HepG2 (cell line): ENCODE results near the gene EVC. TPM values are rescaled to one million over a fixed set of nuclear protein-coding genes. Genes with fewer than 3 reads are reported as not detected.

ENCODE experiments used
- ATAC-seq: fragments of 200-7000 bp; cut with Tn5 transposase; 3 replicates; pipeline ENCODE4 v1.9.1; 2020; ENCODE audit warnings: mild to moderate bottlenecking, moderate library complexity
- BruUV-seq: library from RNA; stranded (reverse); fragments of 400-500 nt; replicated peaks from 2 replicates; lab custom pipeline; 2021; lab: Mats Ljungman, UMichigan
- CTCF ChIA-PET: fragments of 300-600 bp; formaldehyde crosslinking; extraction: SDS; loops from one replicate; lab custom pipeline; 2021; ENCODE audit warnings: low total read pairs, inconsistent platforms, low intra/inter-chr PET ratio; lab: Yijun Ruan, JAX
- POLR2A ChIA-PET: fragments of 350-600 bp; sonication (Branson Sonifier 250); formaldehyde crosslinking; loops from one replicate; lab custom pipeline; 2020; ENCODE audit warnings: antibody characterized with exemption, inconsistent platforms; lab: Yijun Ruan, JAX
- DNase-seq: peaks from one replicate; pipeline ENCODE4 v3.0.0-alpha.2; 2015; ENCODE audit warnings: low spot score
- FAIRE-seq: peaks from 3 replicates; lab custom pipeline; 2011; peaks lifted over from hg19 to GRCh38; lab: Jason Lieb, UNC
- H2AFZ ChIP-seq: one replicate; pipeline ENCODE4 v1.6.1; 2011; ENCODE audit warnings: low read length, inconsistent platforms
- H3K27ac ChIP-seq: fragments of 300-600 bp; 3 replicates; pipeline ENCODE4 v1.8.0; 2011; ENCODE audit warnings: mixed run types, mild to moderate bottlenecking, mixed read lengths, low read length, inconsistent platforms; ENCODE audit not compliant: insufficient read depth; ENCODE audit errors: extremely low read length
- H3K27me3 ChIP-seq, 2 experiments: fragments of 200-600 bp in 1 of 2; 2 replicates in 1 of 2; 3 replicates in 1 of 2; pipeline versions ENCODE4 v1.6.0 to v1.8.0; 2011; ENCODE audit warnings: low read length in 2 of 2, mild to moderate bottlenecking in 2 of 2, moderate library complexity in 2 of 2, inconsistent platforms in 1 of 2; ENCODE audit not compliant: insufficient read depth in 2 of 2, control insufficient read depth in 1 of 2
- H3K36me3 ChIP-seq, 2 experiments: fragments of 200-600 bp in 1 of 2; replicated peaks in 1 of 2; 2 replicates in 1 of 2; 3 replicates in 1 of 2; pipeline versions ENCODE4 v1.5.1 to v1.8.0; 2011; ENCODE audit warnings: low read length in 2 of 2, inconsistent platforms in 1 of 2; ENCODE audit not compliant: insufficient read depth in 2 of 2, control insufficient read depth in 1 of 2
- H3K4me1 ChIP-seq: 2 replicates; pipeline ENCODE4 v1.5.1; 2012; ENCODE audit warnings: low read length, inconsistent platforms; ENCODE audit not compliant: insufficient read depth
- H3K4me2 ChIP-seq: 2 replicates; pipeline ENCODE4 v1.6.0; 2011; ENCODE audit warnings: low read depth, low read length, inconsistent platforms
- H3K4me3 ChIP-seq, 3 experiments: fragments of 200-600 bp in 1 of 3; sonication (generic), shearing (Covaris generic) in 1 of 3; replicated peaks in 1 of 3; 2 replicates each; pipeline ENCODE4 v1.5.1; 2011 to 2016; ENCODE audit warnings: low read length in 3 of 3, inconsistent platforms in 2 of 3, low read depth in 2 of 3, mild to moderate bottlenecking in 2 of 3, control low read depth in 1 of 3, mixed read lengths in 1 of 3; ENCODE audit not compliant: insufficient read depth in 1 of 3
- H3K79me2 ChIP-seq: one replicate; pipeline ENCODE4 v1.6.1; 2011; ENCODE audit warnings: low read length, inconsistent platforms; ENCODE audit not compliant: insufficient read depth
- H3K9ac ChIP-seq: 2 replicates; pipeline ENCODE4 v1.6.0; 2011; ENCODE audit warnings: mild to moderate bottlenecking, low read depth, low read length, inconsistent platforms; ENCODE audit not compliant: insufficient read depth
- H3K9me3 ChIP-seq: 2 replicates; pipeline ENCODE4 v1.5.1; 2012; ENCODE audit warnings: mild to moderate bottlenecking, low read length
- H4K20me1 ChIP-seq: 2 replicates; pipeline ENCODE4 v1.6.0; 2011; ENCODE audit warnings: inconsistent platforms, mild to moderate bottlenecking, low read length, moderate library complexity; ENCODE audit not compliant: insufficient read depth
- CTCF ChIP-seq: sonication (generic); formaldehyde crosslinking; IDR thresholded peaks from 2 replicates; pipeline ENCODE4 v1.5.0; 2020; ENCODE audit warnings: mild to moderate bottlenecking, missing genetic modification reagents, moderate library complexity
- TMF1 ChIP-seq: sonication (generic); formaldehyde crosslinking; IDR thresholded peaks from 2 replicates; pipeline ENCODE4 v1.8.1; 2022; ENCODE audit warnings: low read depth, missing genetic modification reagents
- ZBTB49 ChIP-seq: sonication (generic); formaldehyde crosslinking; IDR thresholded peaks from 2 replicates; pipeline ENCODE4 v1.4.0; 2020; ENCODE audit warnings: missing genetic modification reagents, borderline replicate concordance
- ZFX ChIP-seq: sonication (generic); formaldehyde crosslinking; IDR thresholded peaks from 2 replicates; pipeline ENCODE4 v1.4.0; 2020; ENCODE audit warnings: mild to moderate bottlenecking, low read depth, missing genetic modification reagents, moderate library complexity
- ZHX2 ChIP-seq, 2 experiments: sonication (generic) in 1 of 2; formaldehyde crosslinking in 1 of 2; IDR thresholded peaks; 2 replicates each; pipeline versions ENCODE4 v1.6.1 to v1.9.0; 2014 to 2022; ENCODE audit warnings: antibody characterized with exemption in 1 of 2, borderline replicate concordance in 1 of 2, inconsistent platforms in 1 of 2, low read depth in 1 of 2, missing genetic modification reagents in 1 of 2
- ZNF24 ChIP-seq: fragments of 450-650 bp; IDR thresholded peaks from 2 replicates; pipeline ENCODE4 v1.6.1; 2017; ENCODE audit warnings: antibody characterized with exemption, mild to moderate bottlenecking
- ZNF552 ChIP-seq: sonication (generic); formaldehyde crosslinking; IDR thresholded peaks from 2 replicates; pipeline ENCODE4 v1.9.0; 2022; ENCODE audit warnings: missing genetic modification reagents, mild to moderate bottlenecking, borderline replicate concordance
- ZNF629 ChIP-seq: sonication (generic); formaldehyde crosslinking; conservative IDR thresholded peaks from 2 replicates; pipeline ENCODE4 v1.5.0; 2020; ENCODE audit warnings: missing genetic modification reagents
- ZNF775 ChIP-seq: sonication (generic); formaldehyde crosslinking; IDR thresholded peaks from 2 replicates; pipeline ENCODE4 v1.4.0; 2020; ENCODE audit warnings: missing genetic modification reagents, mild to moderate bottlenecking, moderate library complexity, borderline replicate concordance
- WGBS: methylation state at CpG from one replicate; pipeline ENCODE4 v1.1.6; 2017; ENCODE audit warnings: low lambda C conversion rate; 5-methylcytosine and 5-hydroxymethylcytosine counted together
- in situ Hi-C: cut with HindIII; loops from 2 replicates; pipeline ENCODE4 v1.10.0; 2017; ENCODE audit warnings: low pct_unique_long_range_greater_than_20kb; ENCODE audit not compliant: extremely low pct_ligation_motif_present
- intact Hi-C: fragments of 100-400 bp; cut with micrococcal nuclease; formaldehyde crosslinking; loops from one replicate; pipeline ENCODE4 v1.10.0; 2022; ENCODE audit not compliant: unreplicated experiment
- polyA plus RNA-seq, 8 experiments: library from polyadenylated mRNA; depleted of rRNA in 3 of 8; stranded (reverse) in 7 of 8; unstranded in 1 of 8; fragments of >200 nt; fragmentation: Illumina TruSeq in 4 of 8; extraction: Trizol in 4 of 8; gene quantifications; 2 replicates each; pipeline versions ENCODE4 v1.2.1 to v1.2.3, GENCODE V29; 2011 to 2016; ENCODE audit warnings: low read depth in 4 of 8, missing spikeins in 1 of 8, mixed read lengths in 1 of 8; ENCODE audit not compliant: insufficient read depth in 1 of 8
- total RNA-seq, 5 experiments: library from RNA; depleted of rRNA; stranded (reverse); fragments of >200 nt; fragmentation: Illumina TruSeq; extraction: Trizol; gene quantifications; 2 replicates each; pipeline ENCODE4 v1.2.3, GENCODE V29; 2016; ENCODE audit warnings: low read depth in 1 of 5

Gene EVC
- total and polyA plus RNA-seq, 2 of the 13 experiments (the other 11 are each of a cell fraction or from before 2014, with no cell fraction given), result 3.1 to 4.9 TPM

- ChIA-PET POLR2A (interaction anchor here (2.6 kb wide), 1 partner anchor 10 kb away, joined by 11 read pairs; no protein-coding TSS in a partner anchor), CTCF (interaction anchor here (0.7 kb wide), 1 partner anchor 554 kb away, joined by 3 read pairs; no protein-coding TSS in a partner anchor)
- Histone ChIP-seq H3K4me1 (peaks cover 45% of the 10 kb centered on the region), H3K4me3 (peak overlapping the region; percentile 50 to 74 (median 72); a peak in 5 of 6 replicates), H3K79me2 (peaks cover 6% of the 10 kb centered on the region), H3K4me2 (peak overlapping the region; percentile 96), H3K36me3 (no peaks in the 10 kb centered on the region), H3K9me3 (peaks cover 7% of the 10 kb centered on the region), H3K27ac (peak overlapping the region; percentile 34), H2AFZ (no peak overlapping the region), H4K20me1 (no peaks in the 10 kb centered on the region), H3K9ac (peak overlapping the region; percentile 50; the same call in 1 of the 2 replicates), H3K27me3 (no peaks in the 10 kb centered on the region; a peak in 1 of 5 replicates)
- BruUV-seq, result no TSS peak
- in situ Hi-C loops (no loop called here), intact Hi-C loops (loop anchor here (1.0 kb wide), 1 partner anchor 81 kb away; no protein-coding TSS in a partner anchor)
- ATAC-seq (peak; percentile 19), FAIRE-seq (no peak), DNase-seq (peak; percentile 15)
- 15% methylated on average over 34 of the region's 52 CpGs for WGBS
- TF ChIP-seq ZNF629 (CRISPR knock-in tag) (peak; percentile 73), CTCF (peak; percentile 59), ZNF775 (CRISPR knock-in tag) (0 out of 2 replicates have a peak, but pooled peaks have one; percentile 11), ZNF24 (no peak), TMF1 (0 out of 2 replicates have a peak, but pooled peaks have one; percentile 50), ZHX2 (IDR thresholded peaks at IDR 0.05; ENCODE audit: low read depth) (no peak), ZHX2 (CRISPR knock-in tag; IDR thresholded peaks at IDR 0.05; ENCODE audit: borderline replicate concordance) (no peak), ZBTB49 (CRISPR knock-in tag) (no peak), ZNF552 (0 out of 2 replicates have a peak, but pooled peaks have one; percentile 23), ZFX (CRISPR knock-in tag) (peak; percentile 53)
Measured at GRCh38 chr4:5711479-5712184, 631 bp downstream of the EVC start.
